ENCODE data around the gene MLXIP.
"Not testable (repeated sequence)": the region's sequence is repeated elsewhere in the genome, so short reads cannot be mapped to it uniquely, and the experiment has no call there.

Gene MLXIP

GRCh38 chr12:122056406-122056805 is 22.1 kb upstream of the MLXIP start:
- not testable (repeated sequence) for DNase-seq

- no peak for DNase-seq
These were observed 21.4 kb upstream of the MLXIP start for GRCh38 chr12:122057007-122057735.

GRCh38 chr12:122057769-122058168 is 20.8 kb upstream of the MLXIP start:
- DNase-seq = no peak

- no peak for DNase-seq
These were observed 19.9 kb upstream of the MLXIP start for GRCh38 chr12:122058549-122059149.

- DNase-seq = no peak
These were observed 19.2 kb upstream of the MLXIP start for GRCh38 chr12:122059203-122059960.

- no peak for DNase-seq
These were observed 18.5 kb upstream of the MLXIP start for GRCh38 chr12:122060081-122060501.

- DNase-seq = no peak
These were observed 17.3 kb upstream of the MLXIP start for GRCh38 chr12:122061253-122061652.

DNA sequence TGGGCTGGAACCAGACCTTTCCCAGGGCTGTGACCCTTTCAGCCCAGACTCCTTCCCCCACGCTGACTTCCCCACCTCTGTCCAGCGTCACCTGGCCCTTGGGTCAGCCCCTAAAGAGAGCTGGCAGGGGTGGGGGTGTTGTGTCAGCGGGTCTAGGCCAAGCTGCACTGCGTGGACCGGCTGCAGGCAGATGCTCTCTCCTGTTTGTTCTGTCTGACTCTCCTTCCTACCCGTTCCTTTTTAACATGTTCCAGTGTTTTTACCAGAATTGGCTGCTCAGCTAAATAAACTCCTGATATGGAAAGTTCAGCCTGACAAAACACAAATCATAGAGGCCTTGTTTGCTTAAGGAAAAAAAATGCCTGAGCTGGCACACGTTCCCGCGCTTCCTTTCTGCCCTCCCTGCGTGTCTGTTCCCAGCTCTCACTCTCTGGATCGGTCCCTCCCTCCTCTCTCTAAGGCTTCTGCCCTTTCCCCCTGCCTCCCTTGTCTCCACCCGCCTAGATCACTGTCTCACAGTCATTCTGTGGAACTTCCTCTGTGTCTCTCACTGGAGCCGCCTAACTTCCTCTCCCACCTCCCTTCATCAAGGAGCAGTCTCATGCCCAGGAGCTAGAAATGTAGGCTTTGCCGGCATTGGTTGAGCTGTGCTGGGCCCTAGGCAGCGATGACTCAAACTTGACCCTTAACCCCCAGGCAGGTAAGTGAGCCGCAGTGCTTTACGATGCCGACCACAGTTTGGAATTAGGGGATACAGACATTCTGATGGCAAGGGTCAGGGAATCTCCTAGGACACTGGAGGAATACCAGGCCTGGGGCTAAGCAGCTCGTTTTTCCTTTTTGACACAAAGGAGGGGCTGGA is 15.5 kb upstream of the MLXIP start:
- peak; percentile 78 for DNase-seq

DNA sequence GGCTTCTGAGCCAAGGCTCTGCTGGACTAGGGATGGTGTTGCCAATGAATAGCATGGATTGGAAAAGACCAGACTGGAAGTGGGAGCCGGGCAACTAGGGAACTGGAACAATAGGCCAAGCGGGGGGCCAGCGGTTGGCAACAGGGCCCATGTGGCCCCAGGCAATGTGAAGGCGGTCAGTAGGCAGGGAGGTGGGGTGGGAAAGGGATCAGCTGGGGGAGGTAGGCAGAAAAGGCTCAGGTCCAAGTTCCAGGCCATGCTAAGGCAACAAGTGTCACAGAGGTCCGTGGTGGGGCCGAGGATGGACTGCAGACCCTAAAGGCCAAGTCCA is 14.9 kb upstream of the MLXIP start:
- DNase-seq = peak; percentile 54

- DNase-seq = peak; percentile 99
These were observed 14.4 kb upstream of the MLXIP start for GRCh38 chr12:122064025-122064777.

GRCh38 chr12:122064780-122065588 is 13.6 kb upstream of the MLXIP start:
- DNase-seq = no peak

- DNase-seq = no peak
These were observed 11.0 kb upstream of the MLXIP start for GRCh38 chr12:122067548-122067947.

- no peak for DNase-seq
These were observed 10.6 kb upstream of the MLXIP start for GRCh38 chr12:122067966-122068365.

DNA sequence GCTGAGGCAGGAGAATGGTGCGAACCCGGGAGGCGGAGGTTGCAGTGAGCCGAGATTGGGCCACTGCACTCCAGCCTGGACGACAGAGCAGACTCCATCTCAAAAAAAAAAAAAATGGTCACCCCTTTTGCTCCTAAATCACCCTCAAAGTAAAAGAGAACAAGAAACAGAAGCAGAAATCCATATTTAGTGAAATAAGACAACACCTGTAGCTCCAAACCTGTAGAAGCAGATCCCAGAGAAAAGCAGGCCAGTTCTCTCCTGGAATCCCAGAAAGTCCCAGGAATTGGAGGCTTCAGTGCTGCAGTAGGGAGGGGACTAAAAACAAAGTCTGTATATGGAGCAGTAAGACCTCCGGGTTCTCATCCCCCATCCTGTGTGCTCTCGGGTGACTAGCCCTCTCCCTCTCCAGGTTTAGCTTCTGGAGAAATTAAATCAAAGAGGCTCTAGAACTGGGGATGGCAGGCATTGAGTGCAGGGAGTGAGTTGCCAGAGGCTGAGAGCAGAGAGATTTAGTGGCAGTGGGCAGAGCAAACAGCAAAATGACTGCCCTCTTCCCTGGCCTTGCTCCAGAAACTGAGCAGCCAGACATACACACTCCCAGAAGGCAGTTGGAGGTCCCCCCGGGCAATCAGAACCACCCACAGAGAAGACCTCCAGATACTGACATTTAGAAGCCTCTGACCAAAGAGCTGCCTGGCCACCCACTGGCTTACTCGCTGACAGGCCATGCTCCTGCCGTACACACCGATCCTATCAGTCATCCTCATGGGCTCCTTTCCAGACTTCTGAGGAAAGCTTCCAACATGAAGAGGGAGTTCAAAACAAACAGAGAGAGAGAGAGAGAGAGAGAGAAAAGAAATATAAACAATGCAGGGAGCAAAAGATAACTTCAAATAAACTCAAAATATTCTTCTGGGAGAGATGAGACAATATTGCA is 6.3 kb upstream of the MLXIP start:
- no peak for DNase-seq

DNA sequence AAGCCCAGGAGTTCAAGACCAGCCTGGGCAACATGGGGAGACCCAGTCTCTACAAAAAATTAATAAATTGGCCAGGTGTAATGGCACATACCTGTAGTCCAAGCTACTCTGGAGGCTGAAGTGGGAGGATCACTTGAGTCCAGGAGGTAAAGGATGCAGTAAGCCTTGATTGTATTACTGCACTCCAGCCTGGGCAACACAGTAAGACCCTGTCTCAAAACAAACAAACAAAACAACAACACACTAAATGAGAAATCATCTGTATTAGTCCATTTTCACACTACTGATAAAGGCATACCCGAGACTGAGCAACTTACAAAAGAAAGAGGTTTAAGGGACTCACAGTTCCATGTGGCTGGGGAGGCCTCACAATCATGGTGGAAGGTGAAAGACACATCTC is 4.7 kb upstream of the MLXIP start:
- DNase-seq = no peak

- DNase-seq = no peak
These were observed 1.6 kb upstream of the MLXIP start for GRCh38 chr12:122076743-122077495.

DNA sequence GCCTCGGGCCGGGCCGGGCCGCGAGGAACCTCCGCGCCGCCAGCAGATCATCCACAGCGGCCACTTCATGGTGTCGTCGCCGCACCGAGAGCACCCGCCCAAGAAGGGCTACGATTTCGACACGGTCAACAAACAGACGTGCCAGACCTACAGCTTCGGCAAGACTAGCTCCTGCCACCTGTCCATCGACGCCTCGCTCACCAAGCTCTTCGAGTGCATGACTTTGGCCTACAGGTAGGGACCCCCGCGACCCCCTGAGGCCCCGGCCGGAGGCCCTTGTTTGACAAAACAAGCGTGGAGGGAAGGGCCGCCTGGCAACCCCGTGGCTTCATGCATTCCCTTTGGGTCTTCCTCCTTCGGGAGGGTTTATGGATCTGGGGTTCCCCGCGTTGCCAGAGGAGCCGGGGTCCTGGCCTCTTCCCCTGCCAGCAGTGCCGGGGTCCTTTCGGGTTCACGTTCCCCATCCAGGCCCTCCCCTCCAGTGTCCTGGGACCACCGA is 526 bp downstream of the MLXIP start:
- DNase-seq = no peak

DNA sequence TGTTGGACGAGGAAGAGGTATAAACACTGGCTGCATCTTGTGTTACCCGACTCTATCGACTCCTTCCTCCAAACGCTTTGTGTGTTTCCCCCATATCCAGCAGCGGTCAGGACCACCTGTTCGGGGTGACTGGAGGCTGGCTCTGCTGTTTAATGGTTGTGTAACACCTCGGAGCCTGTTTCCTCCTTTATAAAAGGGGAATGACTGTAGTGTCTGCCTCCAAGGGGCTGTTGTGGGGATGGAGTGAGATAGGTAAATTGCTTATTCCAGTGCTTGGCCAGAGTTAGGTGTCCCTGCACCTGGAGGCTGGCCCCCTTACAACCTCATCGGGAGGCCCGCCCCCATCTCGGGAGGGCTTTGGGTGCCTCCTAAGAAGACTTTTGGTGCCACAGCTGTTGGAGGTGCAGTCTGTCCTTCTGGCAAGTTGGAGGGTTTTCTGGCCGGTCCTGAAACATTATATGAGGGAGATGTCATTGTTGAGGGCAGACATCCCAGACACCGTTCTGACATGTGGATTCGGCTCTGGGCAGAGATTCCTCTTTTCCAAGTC is 1.1 kb downstream of the MLXIP start:
- DNase-seq = no peak

Data from SHP77 treated with DMSO at 0.1 percent for 48 hours (cell line).